ENCODE data around the gene TDRD10.
A peak's percentile ranks its signal among the peaks of the same experiment; 100 is the strongest.
"Not testable (repeated sequence)": the region's sequence is repeated elsewhere in the genome, so short reads cannot be mapped to it uniquely, and the experiment has no call there.

Gene TDRD10

GRCh38 chr1:154524881-154525280 is 22.9 kb downstream of the TDRD10 start:
- no peak for DNase-seq (ENCODE audit: low read depth)
- no peak overlapping the region for H3K4me3 ChIP-seq (ENCODE audit: control insufficient read depth, low read depth, low read length)
- no peak for TF ChIP-seq CTCF (conservative IDR thresholded peaks at IDR 0.05; ENCODE audit: control insufficient read depth, insufficient read depth, low read depth, low read length)

GRCh38 chr1:154527192-154527591 is 25.2 kb downstream of the TDRD10 start:
- no peak for DNase-seq (ENCODE audit: low read depth)

GRCh38 chr1:154529308-154529707 is 27.3 kb downstream of the TDRD10 start:
- no peak for TF ChIP-seq CTCF (conservative IDR thresholded peaks at IDR 0.05; ENCODE audit: control insufficient read depth, insufficient read depth, low read depth, low read length)
- no peak overlapping the region for H3K4me3 ChIP-seq (ENCODE audit: control insufficient read depth, low read depth, low read length)
- no peak for DNase-seq (ENCODE audit: low read depth)

More at GRCh38 chr1:154527192-154527591, 25.2 kb downstream of the TDRD10 start:
- TF ChIP-seq CTCF (conservative IDR thresholded peaks at IDR 0.05; ENCODE audit: control insufficient read depth, insufficient read depth, low read depth, low read length) = no peak
- no peak overlapping the region for H3K4me3 ChIP-seq (ENCODE audit: control insufficient read depth, low read depth, low read length)

- H3K4me3 ChIP-seq (ENCODE audit: control insufficient read depth, low read depth, low read length); DNase-seq (ENCODE audit: low read depth): not testable (repeated sequence)
Measured at GRCh38 chr1:154531950-154532349, 29.9 kb downstream of the TDRD10 start.

- peak; percentile 20 for DNase-seq (ENCODE audit: low read depth)
- H3K4me3 ChIP-seq (ENCODE audit: control insufficient read depth, low read depth, low read length) = no peak overlapping the region
- peak; percentile 35 for TF ChIP-seq CTCF (conservative IDR thresholded peaks at IDR 0.05; ENCODE audit: control insufficient read depth, insufficient read depth, low read depth, low read length)
Measured at GRCh38 chr1:154533952-154534844, 32.2 kb downstream of the TDRD10 start.

GRCh38 chr1:154536570-154536969 is 34.6 kb downstream of the TDRD10 start:
- no peak overlapping the region for H3K4me3 ChIP-seq (ENCODE audit: control insufficient read depth, low read depth, low read length)
- TF ChIP-seq CTCF (conservative IDR thresholded peaks at IDR 0.05; ENCODE audit: control insufficient read depth, insufficient read depth, low read depth, low read length) = no peak
- no peak for DNase-seq (ENCODE audit: low read depth)

Measured in fibroblast of mammary gland (primary cell).